ENCODE results near the gene LTBP4.

The LTBP4 gene

DNA sequence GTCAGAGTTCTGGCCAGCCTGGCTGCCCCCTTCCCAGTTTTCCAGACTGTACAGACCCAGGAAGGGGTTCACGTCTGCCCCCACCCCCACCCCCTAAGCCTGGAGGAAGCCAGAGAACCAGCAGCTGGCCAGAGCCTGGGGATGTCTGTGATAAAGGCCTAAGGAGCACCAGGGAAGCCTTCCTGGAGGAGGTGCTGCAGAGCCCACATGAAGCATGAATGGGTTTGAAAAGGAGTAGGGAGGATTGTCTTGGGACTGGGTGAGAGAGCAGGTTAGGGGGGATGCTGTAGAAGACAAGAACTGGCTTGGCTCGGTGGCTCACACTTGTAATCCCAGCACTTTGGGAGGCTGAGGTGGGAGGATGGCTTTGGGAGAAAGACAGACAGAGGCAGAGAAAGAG is 18.7 kb upstream of the LTBP4 start:
- DNase-seq (no peak), ATAC-seq (ENCODE audit: insufficient read depth, low read depth) (no peak)
- H3K4me3 ChIP-seq (ENCODE audit: low read depth in 1 of 2, low read length in 2 of 2) = no peak overlapping the region
- H3K79me2 ChIP-seq (ENCODE audit: insufficient read depth, low read length) = peaks cover 11% of the 10 kb centered on the region
- H3K27ac ChIP-seq (ENCODE audit: low read length) = no peak overlapping the region
- no peaks in the 10 kb centered on the region for H3K9me3 ChIP-seq (ENCODE audit: insufficient read depth, low read length, severe bottlenecking)
- peaks cover 12% of the 10 kb centered on the region for H3K4me1 ChIP-seq (ENCODE audit: insufficient read depth, low read length)
- no peak overlapping the region for H2AFZ ChIP-seq (ENCODE audit: low read depth, low read length)
- no peaks in the 10 kb centered on the region for H4K20me1 ChIP-seq (ENCODE audit: insufficient read depth, low read length)
- H3K27me3 ChIP-seq (ENCODE audit: insufficient read depth, low read length, poor library complexity) = no peaks in the 10 kb centered on the region
- no peak for TF ChIP-seq EZH2 (IDR thresholded peaks at IDR 0.05; ENCODE audit: borderline replicate concordance, low read depth, low read length, severe bottlenecking)
- TF ChIP-seq, protein P1, sequence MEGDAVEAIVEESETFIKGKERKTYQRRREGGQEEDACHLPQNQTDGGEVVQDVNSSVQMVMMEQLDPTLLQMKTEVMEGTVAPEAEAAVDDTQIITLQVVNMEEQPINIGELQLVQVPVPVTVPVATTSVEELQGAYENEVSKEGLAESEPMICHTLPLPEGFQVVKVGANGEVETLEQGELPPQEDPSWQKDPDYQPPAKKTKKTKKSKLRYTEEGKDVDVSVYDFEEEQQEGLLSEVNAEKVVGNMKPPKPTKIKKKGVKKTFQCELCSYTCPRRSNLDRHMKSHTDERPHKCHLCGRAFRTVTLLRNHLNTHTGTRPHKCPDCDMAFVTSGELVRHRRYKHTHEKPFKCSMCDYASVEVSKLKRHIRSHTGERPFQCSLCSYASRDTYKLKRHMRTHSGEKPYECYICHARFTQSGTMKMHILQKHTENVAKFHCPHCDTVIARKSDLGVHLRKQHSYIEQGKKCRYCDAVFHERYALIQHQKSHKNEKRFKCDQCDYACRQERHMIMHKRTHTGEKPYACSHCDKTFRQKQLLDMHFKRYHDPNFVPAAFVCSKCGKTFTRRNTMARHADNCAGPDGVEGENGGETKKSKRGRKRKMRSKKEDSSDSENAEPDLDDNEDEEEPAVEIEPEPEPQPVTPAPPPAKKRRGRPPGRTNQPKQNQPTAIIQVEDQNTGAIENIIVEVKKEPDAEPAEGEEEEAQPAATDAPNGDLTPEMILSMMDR (IDR thresholded peaks at IDR 0.05; ENCODE audit: borderline replicate concordance, extremely low read depth, low read length, poor library complexity, severe bottlenecking) = no peak
- peaks cover 58% of the 10 kb centered on the region for H3K36me3 ChIP-seq (ENCODE audit: insufficient read depth, low read length)
- no peak overlapping the region for H3K4me2 ChIP-seq (ENCODE audit: insufficient read depth, low read length)
- H3K9ac ChIP-seq (ENCODE audit: low read depth, low read length) = no peak overlapping the region

DNA sequence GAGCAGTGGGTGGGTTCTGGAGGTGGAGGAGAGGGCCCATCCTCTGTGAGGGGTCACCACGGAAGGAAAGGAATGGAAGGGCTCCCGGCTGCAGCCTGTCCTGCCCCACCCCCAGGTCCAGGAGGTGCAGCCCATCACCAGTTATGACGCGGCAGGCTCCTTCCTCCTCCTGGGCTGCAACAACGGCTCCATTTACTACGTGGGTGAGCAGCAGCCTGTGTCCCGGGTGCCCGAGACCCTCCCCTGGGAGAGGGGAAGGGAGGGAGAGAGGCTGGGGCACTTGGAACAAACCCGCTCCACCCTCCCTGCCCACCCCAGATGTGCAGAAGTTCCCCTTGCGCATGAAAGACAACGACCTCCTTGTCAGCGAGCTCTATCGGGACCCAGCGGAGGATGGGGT is 17.9 kb upstream of the LTBP4 start:
- ATAC-seq (ENCODE audit: insufficient read depth, low read depth) = no peak

DNA sequence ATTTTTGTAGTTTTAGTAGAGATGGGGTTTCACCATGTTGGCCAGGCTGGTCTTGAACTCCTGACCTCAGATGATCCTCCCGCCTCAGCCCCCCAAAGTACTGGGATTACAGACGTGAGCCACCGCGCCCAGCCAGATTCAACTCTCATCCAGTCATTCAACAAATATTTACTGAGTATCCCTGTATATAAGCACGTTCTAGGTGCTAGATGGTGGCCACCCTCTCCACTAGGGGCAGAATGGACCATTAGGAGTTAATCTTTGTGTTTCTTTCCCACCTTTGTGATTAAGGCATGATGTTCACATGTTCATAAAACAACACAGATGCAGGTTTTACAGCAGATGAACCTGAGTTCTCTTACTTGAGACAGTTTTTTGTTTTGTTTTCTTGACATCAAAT is 17.2 kb upstream of the LTBP4 start:
- H3K9ac ChIP-seq (ENCODE audit: low read depth, low read length) = no peak overlapping the region
- H3K4me2 ChIP-seq (ENCODE audit: insufficient read depth, low read length) = no peak overlapping the region
- no peak for ATAC-seq (ENCODE audit: insufficient read depth, low read depth)
- no peaks in the 10 kb centered on the region for H3K79me2 ChIP-seq (ENCODE audit: insufficient read depth, low read length)
- no peaks in the 10 kb centered on the region for H3K9me3 ChIP-seq (ENCODE audit: insufficient read depth, low read length, severe bottlenecking)
- DNase-seq = no peak
- no peak overlapping the region for H3K27ac ChIP-seq (ENCODE audit: low read length)
- peaks cover 60% of the 10 kb centered on the region for H3K36me3 ChIP-seq (ENCODE audit: insufficient read depth, low read length)
- H4K20me1 ChIP-seq (ENCODE audit: insufficient read depth, low read length) = no peaks in the 10 kb centered on the region
- no peaks in the 10 kb centered on the region for H3K27me3 ChIP-seq (ENCODE audit: insufficient read depth, low read length, poor library complexity)
- no peak for TF ChIP-seq EZH2 (IDR thresholded peaks at IDR 0.05; ENCODE audit: borderline replicate concordance, low read depth, low read length, severe bottlenecking)
- TF ChIP-seq, protein P1 (IDR thresholded peaks at IDR 0.05; ENCODE audit: borderline replicate concordance, extremely low read depth, low read length, poor library complexity, severe bottlenecking) = peak; percentile 43
- H3K4me1 ChIP-seq (ENCODE audit: insufficient read depth, low read length) = no peaks in the 10 kb centered on the region
- H2AFZ ChIP-seq (ENCODE audit: low read depth, low read length) = no peak overlapping the region
- no peak overlapping the region for H3K4me3 ChIP-seq (ENCODE audit: low read depth in 1 of 2, low read length in 2 of 2)

More for the DNA sequence above, 17.9 kb upstream of the LTBP4 start:
- no peak for DNase-seq
- Histone ChIP-seq H3K79me2 (ENCODE audit: insufficient read depth, low read length) (peaks cover 3% of the 10 kb centered on the region; the same call in 1 of the 2 replicates), H3K9ac (ENCODE audit: low read depth, low read length) (no peak overlapping the region), H2AFZ (ENCODE audit: low read depth, low read length) (no peak overlapping the region), H3K27me3 (ENCODE audit: insufficient read depth, low read length, poor library complexity) (no peaks in the 10 kb centered on the region), H3K4me3 (ENCODE audit: low read depth in 1 of 2, low read length in 2 of 2) (no peak overlapping the region), H3K36me3 (ENCODE audit: insufficient read depth, low read length) (peaks cover 60% of the 10 kb centered on the region), H3K4me1 (ENCODE audit: insufficient read depth, low read length) (peaks cover 3% of the 10 kb centered on the region), H3K4me2 (ENCODE audit: insufficient read depth, low read length) (no peak overlapping the region), H3K27ac (ENCODE audit: low read length) (no peak overlapping the region), H4K20me1 (ENCODE audit: insufficient read depth, low read length) (no peaks in the 10 kb centered on the region), H3K9me3 (ENCODE audit: insufficient read depth, low read length, severe bottlenecking) (no peaks in the 10 kb centered on the region)
- TF ChIP-seq EZH2 (IDR thresholded peaks at IDR 0.05; ENCODE audit: borderline replicate concordance, low read depth, low read length, severe bottlenecking) = no peak
- TF ChIP-seq, protein P1 (IDR thresholded peaks at IDR 0.05; ENCODE audit: borderline replicate concordance, extremely low read depth, low read length, poor library complexity, severe bottlenecking) = no peak
